Medulla oblongata (tissue), 1 donor: ENCODE results near the gene SCIMP.
A peak's percentile ranks its signal among the peaks of the same experiment; 100 is the strongest.
"Not testable (repeated sequence)": the region's sequence is repeated elsewhere in the genome, so short reads cannot be mapped to it uniquely, and the experiment has no call there.

Source experiments
- DNase-seq: peaks from one replicate; pipeline ENCODE4 v3.0.0-alpha.2; 2015; ENCODE audit errors: extremely low spot score

Gene SCIMP

GRCh38 chr17:5237541-5238016, 2.9 kb upstream of the SCIMP start:
- peak; percentile 64 for DNase-seq

GRCh38 chr17:5236938-5237540, 2.4 kb upstream of the SCIMP start:
- DNase-seq, result no peak

DNA sequence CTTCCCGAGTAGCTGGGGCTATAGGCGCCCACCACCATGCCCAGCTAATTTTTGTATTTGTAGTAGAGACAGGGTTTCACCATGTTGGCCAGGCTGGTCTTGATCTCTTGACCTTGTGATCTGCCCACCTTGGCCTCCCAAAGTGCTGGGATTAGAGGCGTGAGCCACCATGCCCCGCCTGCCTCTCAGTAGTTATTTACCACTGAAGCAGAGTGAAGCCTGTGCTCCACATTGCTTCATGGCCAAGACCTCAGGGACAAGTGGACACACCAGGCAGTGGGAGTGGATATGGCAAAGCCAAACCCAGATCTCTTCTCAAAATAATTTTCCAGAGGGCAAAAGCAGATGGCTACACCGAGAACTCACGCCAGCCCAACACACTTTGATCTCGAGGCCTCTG, 1.2 kb downstream of the SCIMP start:
- DNase-seq, result not testable (repeated sequence)

GRCh38 chr17:5226940-5227878, 7.5 kb downstream of the SCIMP start:
- no peak for DNase-seq

GRCh38 chr17:5225668-5226457, 8.8 kb downstream of the SCIMP start:
- peak; percentile 57 for DNase-seq

DNA sequence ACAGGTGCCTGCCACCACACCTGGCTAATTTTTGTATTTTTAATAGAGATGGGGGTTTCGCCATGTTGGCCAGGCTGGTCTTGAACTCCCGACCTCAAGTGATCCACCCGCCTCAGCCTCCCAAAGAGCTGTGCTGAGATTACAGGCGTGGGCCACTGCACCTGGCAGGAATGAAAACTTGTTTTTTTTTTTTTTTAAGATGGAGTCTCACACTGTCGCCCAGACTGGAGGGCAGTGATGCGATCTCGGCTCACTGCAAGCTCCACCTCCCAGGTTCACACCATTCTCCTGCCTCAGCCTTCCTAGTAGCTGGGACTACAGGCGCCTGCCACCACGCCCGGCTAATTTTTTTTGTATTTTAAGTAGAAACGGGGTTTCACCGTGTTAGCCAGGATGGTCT, 12.7 kb downstream of the SCIMP start:
- DNase-seq, result not testable (repeated sequence)

DNA sequence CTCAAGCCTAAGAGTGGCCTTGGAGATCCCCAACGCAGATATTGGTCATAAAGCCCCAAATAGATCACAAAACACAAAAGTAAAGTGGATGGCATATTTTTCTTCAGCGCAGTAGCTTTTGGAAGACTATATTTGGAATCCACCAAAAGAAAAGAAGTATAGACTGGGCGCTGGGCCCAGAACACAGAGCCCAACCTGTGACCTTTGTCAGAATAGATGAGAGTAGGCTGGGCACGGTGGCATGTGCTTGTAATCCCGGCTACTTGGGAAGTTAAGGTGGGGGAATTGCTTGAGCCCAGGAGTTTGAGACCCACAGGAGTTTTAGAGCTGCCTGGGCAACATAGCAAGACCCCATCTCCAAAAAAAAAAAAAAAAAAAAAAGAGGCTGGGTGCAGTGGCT, 14.6 kb downstream of the SCIMP start:
- no peak for DNase-seq

GRCh38 chr17:5219536-5219935, 15.1 kb downstream of the SCIMP start:
- DNase-seq, result no peak

DNA sequence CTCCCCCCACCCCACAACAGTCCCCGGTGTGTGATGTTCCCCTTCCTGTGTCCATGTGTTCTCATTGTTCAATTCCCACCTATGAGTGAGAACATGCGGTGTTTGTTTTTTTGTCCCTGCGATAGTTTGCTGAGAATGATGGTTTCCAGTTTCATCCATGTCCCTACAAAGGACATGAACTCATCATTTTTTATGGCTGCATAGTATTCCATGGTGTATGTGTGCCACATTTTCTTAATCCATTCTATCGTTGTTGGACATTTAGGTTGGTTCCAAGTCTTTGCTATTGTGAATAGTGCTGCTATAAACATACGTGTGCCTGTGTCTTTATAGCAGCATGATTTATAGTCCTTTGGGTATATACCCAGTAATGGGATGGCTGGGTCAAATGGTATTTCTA, 17.1 kb downstream of the SCIMP start:
- DNase-seq, result not testable (repeated sequence)

GRCh38 chr17:5211458-5211857, 23.2 kb downstream of the SCIMP start:
- DNase-seq, result peak; percentile 32

DNA sequence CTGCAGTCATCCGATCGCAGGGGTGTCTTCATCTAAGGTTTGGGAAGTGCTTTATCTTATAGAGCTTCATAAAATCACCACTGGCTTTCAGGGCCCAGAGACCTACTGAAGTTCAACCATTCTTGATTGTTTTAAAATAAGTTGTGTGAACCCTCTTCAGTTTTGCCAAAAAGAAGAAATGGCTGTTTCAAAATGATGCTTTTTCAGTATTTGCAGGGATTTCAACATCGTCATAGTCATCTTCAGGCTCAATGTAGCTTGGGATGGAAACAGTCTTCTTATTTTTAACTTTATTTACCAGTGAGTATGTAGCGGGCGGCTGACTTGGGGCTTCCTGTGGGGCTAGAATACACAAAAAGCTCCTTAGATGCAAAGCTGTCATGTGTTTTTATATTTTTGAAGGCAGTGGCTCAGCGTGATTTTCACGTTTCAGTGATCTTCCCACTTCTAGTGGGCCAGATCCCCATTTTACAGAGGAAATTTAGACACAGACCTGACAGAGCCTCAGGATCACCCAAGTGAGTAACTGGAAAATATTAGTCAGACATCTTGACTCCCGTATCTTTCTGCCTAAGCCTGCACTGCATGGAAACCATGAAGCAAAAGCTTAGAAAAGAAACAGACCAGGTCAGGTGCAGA, 23.9 kb downstream of the SCIMP start:
- DNase-seq, result peak; percentile 43

DNA sequence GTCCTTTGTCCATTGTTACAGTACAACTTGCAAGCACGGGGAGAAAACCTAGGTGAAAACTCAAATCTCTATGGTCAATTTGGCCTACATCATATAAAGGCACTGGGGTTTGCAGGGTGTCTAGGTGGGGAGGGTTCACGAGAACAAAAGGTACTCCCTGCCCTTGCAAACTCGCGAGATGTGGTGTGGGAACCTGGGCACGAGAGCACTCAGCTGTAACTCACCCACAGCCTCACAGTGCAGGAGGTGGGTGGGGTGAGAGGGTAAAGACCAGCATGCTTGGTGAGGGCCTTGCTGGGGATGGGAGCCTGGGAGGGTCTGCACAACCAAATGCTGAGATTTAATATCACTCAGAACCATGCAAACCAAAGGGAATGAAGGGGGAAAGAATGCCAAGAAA, 24.6 kb downstream of the SCIMP start:
- no peak for DNase-seq

- DNase-seq, result no peak
These were observed 25.3 kb downstream of the SCIMP start for GRCh38 chr17:5209396-5209795.

GRCh38 chr17:5203908-5204294, 30.8 kb downstream of the SCIMP start:
- DNase-seq, result no peak

- no peak for DNase-seq
These were observed 31.3 kb downstream of the SCIMP start for GRCh38 chr17:5203178-5203907.

DNA sequence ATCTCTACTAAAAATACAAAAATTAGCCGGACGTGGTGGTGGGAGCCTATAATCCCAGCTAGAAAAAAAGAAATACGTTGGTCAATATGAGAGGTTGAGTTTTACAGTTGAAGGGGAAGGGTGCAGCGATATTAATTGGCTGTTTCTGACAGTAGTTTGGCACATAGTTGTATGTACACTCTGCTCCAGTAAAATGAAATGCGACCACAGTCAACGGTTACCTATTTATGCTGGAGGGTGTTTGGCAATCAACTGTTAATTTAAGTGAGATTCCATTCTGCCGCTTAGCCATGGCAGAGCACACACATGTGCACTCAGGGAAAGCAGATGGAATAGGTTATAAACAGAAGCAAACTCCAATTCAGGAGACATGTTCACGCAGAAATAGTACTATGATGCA, 33.6 kb downstream of the SCIMP start:
- no peak for DNase-seq

- DNase-seq, result no peak
These were observed 34.3 kb downstream of the SCIMP start for GRCh38 chr17:5200360-5200759.

DNA sequence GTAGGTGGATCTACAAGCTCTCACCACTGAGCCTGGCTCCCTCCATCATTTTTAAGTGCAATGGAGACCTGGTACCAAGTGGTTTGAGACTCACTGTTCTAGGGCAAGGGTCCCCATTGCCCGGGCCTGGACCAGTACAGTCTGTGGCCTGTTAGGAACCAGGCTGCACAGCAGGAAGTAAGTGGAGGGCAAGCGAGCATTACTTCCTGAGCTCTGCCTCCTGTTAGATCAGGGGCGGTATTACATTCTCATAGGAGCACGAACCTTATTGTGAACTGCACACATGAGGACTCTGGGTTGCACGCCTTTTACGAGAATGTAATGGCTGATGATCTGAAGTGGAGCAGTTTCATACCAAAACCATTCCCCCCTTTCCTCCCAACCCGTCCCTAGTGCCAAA, 36.2 kb downstream of the SCIMP start:
- DNase-seq, result no peak

- DNase-seq, result no peak
These were observed 40.3 kb downstream of the SCIMP start for GRCh38 chr17:5194346-5194745.

DNA sequence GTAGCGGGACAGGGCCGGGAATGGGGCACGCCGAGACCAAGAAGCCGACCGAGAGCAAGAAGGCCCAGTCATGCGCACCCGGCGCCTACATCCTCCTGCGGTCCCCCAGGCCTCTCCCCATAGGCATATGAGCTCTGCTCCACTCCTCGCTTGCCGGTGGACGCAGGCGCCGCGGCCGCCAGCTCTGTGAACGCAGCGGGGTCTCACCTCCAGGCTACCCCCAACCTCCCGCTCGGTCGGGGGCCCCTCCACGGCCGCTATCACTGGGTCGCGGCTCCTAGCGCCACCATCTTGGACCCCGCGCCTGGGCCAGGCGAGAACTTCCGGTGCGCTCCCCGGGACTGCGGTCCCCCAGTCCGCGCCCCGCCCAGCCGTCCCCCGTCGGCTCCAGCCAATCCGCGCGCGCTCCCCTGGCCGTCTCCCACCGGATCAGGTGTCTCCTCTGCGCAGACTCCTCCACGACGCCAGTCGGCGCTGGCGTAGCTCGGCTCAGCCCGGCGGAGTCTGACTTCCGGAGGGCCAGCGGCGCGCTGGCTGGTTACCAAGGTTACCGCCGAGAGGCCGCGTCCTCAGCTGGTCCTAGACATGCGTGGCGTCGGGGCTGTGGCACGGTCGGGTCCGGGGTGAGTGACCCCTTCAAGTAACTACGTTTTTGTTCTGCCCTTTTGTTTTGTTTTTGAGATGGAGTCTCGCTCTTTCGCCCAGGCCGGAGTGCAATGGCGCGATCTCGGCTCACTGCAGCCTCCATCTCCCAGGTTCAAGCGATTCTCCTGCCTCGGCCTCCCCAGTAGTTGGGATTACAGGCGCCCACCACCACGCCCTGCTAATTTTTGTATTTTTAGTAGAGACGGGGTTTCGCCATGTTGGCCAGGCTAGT, 42.9 kb downstream of the SCIMP start, which contains the start of gene ZNF594:
Gene ZNF594, minus strand, starts transcription at position 328 of the 877 bp plus-strand sequence. CDS start 7,612 bp downstream, outside the sequence.
- peak; percentile 94 for DNase-seq
